Measurements from ENCODE around the gene EZH1. TPM values are rescaled to one million over a fixed set of nuclear protein-coding genes. Genes with fewer than 3 reads are reported as not detected.
"Not testable (repeated sequence)": the region's sequence is repeated elsewhere in the genome, so short reads cannot be mapped to it uniquely, and the experiment has no call there.

The EZH1 gene
- total and polyA plus RNA-seq, 5 experiments from 2014 or later = 30.6 to 197 (median 44.6) TPM

- H3K4me3 Mint-ChIP-seq = peak overlapping the region; percentile 52 to 80 (median 76)
Observed at GRCh38 chr17:42669977-42670788, 74.7 kb downstream of the EZH1 start.

GRCh38 chr17:42669705-42669976 is 75.2 kb downstream of the EZH1 start:
- H3K27me3 Mint-ChIP-seq = peaks cover 9 to 41% (median 24%) of the 10 kb centered on the region in 5 donors
- POLR2A ChIA-PET = interaction anchor here (1.0 to 1.2 kb wide), 3 partner anchors 10 to 61 kb away, joined by 3 read pairs; partner anchors contain the start of genes RETREG3 and TUBG2
- peak overlapping the region in 7 of 10 donors; percentile 45 to 67 (median 55) for H3K4me3 Mint-ChIP-seq
- H3K27ac Mint-ChIP-seq = no peak overlapping the region
- H3K36me3 Mint-ChIP-seq = peaks cover 0 to 22% (median 13%) of the 10 kb centered on the region in 3 donors
- DNase-seq (no peak), ATAC-seq (no peak)
- H3K4me1 Mint-ChIP-seq = peaks cover 15 to 27% (median 25%) of the 10 kb centered on the region in 4 donors
- peaks cover 0 to 4% (median 0%) of the 10 kb centered on the region in 9 donors for H3K9me3 Mint-ChIP-seq

More at GRCh38 chr17:42669977-42670788, 74.7 kb downstream of the EZH1 start:
- ATAC-seq (peak; percentile 83 to 87), DNase-seq (peak in 6 of 10 donors; percentile 32 to 54 (median 48))
- H3K27me3 Mint-ChIP-seq = peaks cover 10 to 45% (median 25%) of the 10 kb centered on the region in 5 donors
- peak overlapping the region in 1 of 10 donors; percentile 38 for H3K27ac Mint-ChIP-seq
- peaks cover 16 to 32% (median 28%) of the 10 kb centered on the region in 4 donors for H3K4me1 Mint-ChIP-seq
- H3K9me3 Mint-ChIP-seq = peaks cover 0 to 4% (median 0%) of the 10 kb centered on the region in 9 donors
- POLR2A ChIA-PET = interaction anchor here (1.0 to 1.6 kb wide), 5 partner anchors 9 to 61 kb away, joined by 3 to 8 read pairs (median 3); partner anchors contain the start of genes RETREG3 and TUBG2
- H3K36me3 Mint-ChIP-seq = peaks cover 0 to 19% (median 13%) of the 10 kb centered on the region in 3 donors

DNA sequence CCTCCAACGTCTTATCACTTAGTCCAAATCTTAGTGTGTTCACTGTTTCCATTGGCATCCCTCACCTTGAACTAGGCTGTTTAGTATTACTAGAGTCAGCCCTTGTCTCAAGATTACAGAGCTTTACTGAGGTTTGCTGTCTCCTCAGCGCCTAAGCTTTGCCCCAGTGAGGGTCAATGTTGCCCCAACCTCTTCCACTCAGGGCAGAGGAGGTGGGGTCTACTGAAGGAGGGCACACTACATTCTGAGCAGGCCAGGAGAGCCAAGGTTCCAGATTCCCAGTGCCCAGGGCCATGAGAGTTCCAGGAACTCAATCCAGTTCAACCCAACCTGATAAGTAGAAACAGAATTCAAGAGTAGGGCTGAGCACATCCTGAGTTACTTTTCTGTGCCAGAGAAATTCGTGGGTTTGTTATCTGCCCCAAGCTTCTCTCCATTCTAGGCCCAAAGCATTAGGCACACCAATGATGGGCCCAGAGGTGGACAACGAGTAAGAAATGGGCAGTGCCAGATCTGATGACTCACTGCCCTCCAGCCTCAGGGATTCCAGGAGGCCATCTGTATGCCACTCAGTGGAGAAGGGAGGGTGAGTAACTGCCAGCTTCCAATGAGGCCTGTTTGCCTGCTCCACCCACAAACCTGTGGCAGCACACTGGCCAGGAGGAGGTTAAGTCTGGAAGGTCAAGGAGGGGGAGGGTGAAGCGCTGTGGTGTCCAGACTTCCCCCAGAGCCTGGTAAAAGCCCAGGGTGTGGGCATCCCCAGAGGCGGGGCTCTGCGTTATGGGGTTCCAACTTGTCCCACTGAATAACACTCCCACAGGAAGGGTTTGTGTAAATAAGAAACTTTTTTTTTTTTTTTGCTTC is 77.5 kb downstream of the EZH1 start:
- POLR2A ChIA-PET = interaction anchor here (0.8 to 1.3 kb wide), 3 partner anchors 9 to 76 kb away, joined by 3 read pairs; partner anchors contain the start of gene PLEKHH3
- no peak overlapping the region for H3K4me3 Mint-ChIP-seq
- H3K36me3 Mint-ChIP-seq = peaks cover 0 to 34% (median 13%) of the 10 kb centered on the region in 3 donors
- ATAC-seq (no peak), DNase-seq (no peak)
- H3K27ac Mint-ChIP-seq = no peak overlapping the region
- H3K27me3 Mint-ChIP-seq = peaks cover 6 to 23% (median 14%) of the 10 kb centered on the region in 5 donors
- peaks cover 10 to 19% (median 19%) of the 10 kb centered on the region in 4 donors for H3K4me1 Mint-ChIP-seq
- no peaks in the 10 kb centered on the region for H3K9me3 Mint-ChIP-seq

GRCh38 chr17:42666126-42666525 is 78.7 kb downstream of the EZH1 start:
- POLR2A ChIA-PET = interaction anchor here (1.3 kb wide), 1 partner anchor 14 kb away, joined by 3 read pairs; no protein-coding TSS in a partner anchor
- not testable (repeated sequence) for DNase-seq, H3K9me3 Mint-ChIP-seq, H3K4me3 Mint-ChIP-seq, ATAC-seq, H3K27ac Mint-ChIP-seq
- Mint-ChIP-seq H3K27me3 (peaks cover 0 to 13% (median 8%) of the 10 kb centered on the region in 5 donors), H3K4me1 (peaks cover 5 to 12% (median 11%) of the 10 kb centered on the region in 4 donors), H3K36me3 (peaks cover 0 to 41% (median 13%) of the 10 kb centered on the region in 3 donors)

DNA sequence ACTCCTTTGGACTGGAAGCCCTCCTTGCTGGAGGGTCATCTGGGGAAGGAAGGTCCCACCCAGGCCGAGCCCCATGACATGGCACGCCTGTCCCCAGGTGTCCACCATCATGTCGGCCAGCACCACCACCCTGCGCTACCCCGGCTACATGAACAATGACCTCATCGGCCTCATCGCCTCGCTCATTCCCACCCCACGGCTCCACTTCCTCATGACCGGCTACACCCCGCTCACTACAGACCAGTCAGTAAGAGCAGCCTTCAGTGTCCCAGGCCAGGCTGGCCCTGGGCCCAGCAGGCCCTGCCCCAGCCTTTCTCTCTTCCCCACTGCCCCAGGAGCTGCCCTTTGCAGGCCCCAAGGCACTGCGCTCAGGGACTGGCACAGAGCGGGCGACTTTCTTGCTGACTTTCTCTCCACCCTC is 79.2 kb downstream of the EZH1 start:
- DNase-seq (no peak), ATAC-seq (no peak)
- Mint-ChIP-seq H3K4me1 (peaks cover 5 to 9% (median 6%) of the 10 kb centered on the region in 4 donors), H3K27me3 (peaks cover 0 to 8% (median 7%) of the 10 kb centered on the region in 5 donors), H3K36me3 (peaks cover 0 to 41% (median 13%) of the 10 kb centered on the region in 3 donors), H3K27ac (no peak overlapping the region), H3K4me3 (no peak overlapping the region), H3K9me3 (no peaks in the 10 kb centered on the region)
- POLR2A ChIA-PET = no interaction called here

GRCh38 chr17:42660692-42661345 is 84.0 kb downstream of the EZH1 start:
- no peaks in the 10 kb centered on the region for H3K9me3 Mint-ChIP-seq
- peaks cover 0 to 3% (median 0%) of the 10 kb centered on the region in 5 donors for H3K27me3 Mint-ChIP-seq
- peaks cover 0 to 28% (median 6%) of the 10 kb centered on the region in 3 donors for H3K36me3 Mint-ChIP-seq
- H3K4me3 Mint-ChIP-seq = peak overlapping the region in 8 of 10 donors; percentile 19 to 75 (median 42)
- H3K4me1 Mint-ChIP-seq = peaks cover 11 to 25% (median 18%) of the 10 kb centered on the region in 4 donors
- peak overlapping the region in 1 of 10 donors; percentile 27 for H3K27ac Mint-ChIP-seq
- ATAC-seq (no peak), DNase-seq (no peak)
- POLR2A ChIA-PET = interaction anchor here (0.7 to 2.7 kb wide), 3 partner anchors 18 to 51 kb away, joined by 3 to 8 read pairs (median 3); partner anchors contain the start of genes RETREG3 and TUBG1

GRCh38 chr17:42659932-42660274 is 84.9 kb downstream of the EZH1 start:
- Mint-ChIP-seq H3K4me1 (peaks cover 13 to 25% (median 18%) of the 10 kb centered on the region in 4 donors), H3K36me3 (peaks cover 0 to 19% (median 0%) of the 10 kb centered on the region in 3 donors), H3K4me3 (peak overlapping the region; percentile 25 to 93 (median 88))
- not testable (repeated sequence) for H3K27ac Mint-ChIP-seq, DNase-seq, H3K27me3 Mint-ChIP-seq, H3K9me3 Mint-ChIP-seq, ATAC-seq
- POLR2A ChIA-PET = interaction anchor here (1.0 to 2.7 kb wide), 3 partner anchors 11 to 20 kb away, joined by 3 to 8 read pairs (median 4); partner anchors contain the start of gene PLEKHH3

DNA sequence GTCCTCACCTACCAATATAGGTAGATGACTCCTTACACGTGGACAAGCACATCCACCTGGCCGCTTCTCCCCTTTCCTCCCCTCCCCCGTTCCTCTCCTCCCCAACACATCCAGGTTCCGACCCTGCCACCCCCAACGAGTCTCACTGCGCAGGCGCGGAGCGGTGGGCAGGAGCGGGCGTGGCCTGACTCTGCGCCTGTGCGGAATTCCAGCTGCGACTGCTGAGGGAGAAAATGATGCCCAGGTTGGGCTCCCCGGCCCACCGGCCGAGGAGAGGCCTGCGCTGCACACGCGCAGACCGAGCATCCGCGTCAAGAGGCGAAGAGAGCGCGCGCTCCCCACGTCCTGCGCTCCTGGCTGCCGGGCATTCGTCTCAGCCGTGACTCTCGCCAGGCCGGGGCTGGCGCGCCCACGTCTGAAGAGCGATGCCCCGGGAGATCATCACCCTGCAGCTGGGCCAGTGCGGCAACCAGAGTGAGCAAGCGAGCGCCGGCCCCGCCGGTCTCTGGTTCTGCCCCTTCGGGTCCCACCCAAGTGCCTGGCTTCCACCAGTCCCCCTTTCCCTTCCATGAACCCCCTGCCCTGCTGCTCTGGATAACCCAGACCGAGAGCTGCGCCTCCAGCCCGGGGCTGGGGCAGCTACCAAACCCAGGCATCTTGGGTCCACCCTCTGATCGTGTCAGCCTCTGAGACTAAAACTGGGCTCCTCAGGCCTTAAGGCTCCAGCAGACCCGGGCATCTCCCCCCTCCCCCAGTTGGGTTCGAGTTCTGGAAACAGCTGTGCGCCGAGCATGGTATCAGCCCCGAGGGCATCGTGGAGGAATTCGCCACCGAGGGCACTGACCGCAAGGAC is 85.5 kb downstream of the EZH1 start, which contains the start of gene TUBG2:
TSS of gene TUBG2 (plus strand) at position 206 of the 853 bp plus-strand sequence. CDS start at position 426, 220 bp downstream.
- Mint-ChIP-seq H3K4me3 (peak within 1 kb of the TSS; percentile 88 to 95 (median 90)), H3K36me3 (peaks cover 0 to 17% (median 0%) of the 10 kb centered on the region in 3 donors), H3K27ac (peak within 1 kb of the TSS; percentile 18 to 92 (median 86)), H3K9me3 (no peaks in the 10 kb centered on the region), H3K27me3 (peaks cover 0 to 7% (median 2%) of the 10 kb centered on the region in 5 donors), H3K4me1 (peaks cover 13 to 25% (median 18%) of the 10 kb centered on the region in 4 donors)
- DNase-seq = peak; percentile 48 to 83 (median 66)
- POLR2A ChIA-PET = interaction anchor here (1.0 to 2.7 kb wide), 6 partner anchors 10 to 51 kb away, joined by 3 to 8 read pairs (median 4); partner anchors contain the start of gene PLEKHH3
- ATAC-seq = peak; percentile 82 to 88

- Mint-ChIP-seq H3K4me3 (peak overlapping the region; percentile 41 to 95 (median 88)), H3K27ac (peak overlapping the region in 4 of 10 donors; percentile 18 to 62 (median 29)), H3K9me3 (no peaks in the 10 kb centered on the region), H3K27me3 (peaks cover 3 to 17% (median 10%) of the 10 kb centered on the region in 5 donors), H3K36me3 (peaks cover 0 to 7% (median 0%) of the 10 kb centered on the region in 3 donors), H3K4me1 (peaks cover 13 to 28% (median 22%) of the 10 kb centered on the region in 4 donors)
- POLR2A ChIA-PET = interaction anchor here (1.1 to 2.7 kb wide), 3 partner anchors 16 to 50 kb away, joined by 3 to 8 read pairs (median 4); no protein-coding TSS in a partner anchor
- no peak for ATAC-seq
- DNase-seq = no peak
Observed at GRCh38 chr17:42657824-42658588, 86.8 kb downstream of the EZH1 start.

DNA sequence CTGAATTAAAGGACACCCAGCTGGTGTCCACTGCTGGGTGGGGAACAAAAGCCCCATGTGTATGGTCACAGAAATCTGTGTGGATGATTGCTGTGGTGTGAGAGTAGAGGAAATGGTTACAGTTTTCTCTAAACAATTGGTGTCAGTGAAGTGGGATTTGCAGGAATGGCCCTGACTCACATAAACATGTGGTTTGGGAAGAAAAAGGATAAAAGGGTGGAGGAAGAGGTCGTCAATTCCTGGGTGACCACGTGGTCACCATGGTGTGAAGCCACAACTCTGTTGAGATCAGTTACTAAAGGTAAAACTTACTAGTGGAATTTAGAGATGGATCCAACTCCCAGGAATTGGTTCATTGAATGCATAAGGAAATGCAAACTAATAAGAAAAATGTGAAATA is 89.3 kb downstream of the EZH1 start:
- ATAC-seq = no peak
- POLR2A ChIA-PET = no interaction called here
- Mint-ChIP-seq H3K27me3 (peaks cover 5 to 20% (median 15%) of the 10 kb centered on the region in 5 donors), H3K36me3 (no peaks in the 10 kb centered on the region), H3K27ac (no peak overlapping the region), H3K9me3 (no peaks in the 10 kb centered on the region), H3K4me1 (peaks cover 13 to 26% (median 22%) of the 10 kb centered on the region in 4 donors), H3K4me3 (peak overlapping the region in 1 of 10 donors; percentile 65)
- no peak for DNase-seq

All from naive thymus-derived CD8-positive, alpha-beta T cell (primary cell).